Cerebellar cortex (tissue), 1 donor: ENCODE results near the gene TMEM184B.

Source experiments
- DNase-seq: peaks from one replicate; pipeline ENCODE4 v3.0.0-alpha.2; 2015; ENCODE audit warnings: low spot score

TMEM184B gene

GRCh38 chr22:38205261-38206128 lies 67.3 kb downstream of the TMEM184B start:
- no peak for DNase-seq

GRCh38 chr22:38204784-38205183 lies 68.0 kb downstream of the TMEM184B start:
- no peak for DNase-seq

DNA sequence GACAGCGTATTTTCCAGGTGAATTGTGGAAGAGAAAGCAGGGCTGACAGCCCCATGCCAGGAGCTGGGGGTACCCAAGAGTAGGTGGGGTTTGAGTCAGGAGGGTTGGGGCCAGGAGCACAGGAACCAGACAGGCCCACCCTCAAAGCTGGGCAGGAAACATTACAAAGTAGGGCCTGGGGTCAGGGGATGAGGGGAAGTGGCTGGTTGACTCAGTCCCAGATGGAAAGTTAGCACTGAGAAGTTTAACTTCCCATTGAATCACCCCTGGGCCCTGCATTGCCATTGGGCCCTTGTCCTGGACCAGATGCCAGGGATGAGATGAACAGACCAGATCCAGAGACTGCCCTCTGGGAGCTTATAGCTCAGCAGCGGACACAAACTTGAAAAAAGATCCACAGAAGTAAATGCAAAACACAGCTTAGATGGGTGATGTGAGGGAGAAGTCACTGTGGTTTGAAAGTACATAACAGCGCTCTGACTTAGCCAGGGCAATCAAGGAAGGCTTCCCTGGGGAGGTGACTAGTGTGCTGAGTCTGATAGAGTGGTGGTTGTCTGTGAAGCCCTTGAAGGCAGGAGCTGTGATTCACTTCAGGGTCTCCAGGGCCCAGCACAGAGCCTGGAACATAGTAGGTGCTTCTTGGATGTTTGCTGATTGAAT lies 68.8 kb downstream of the TMEM184B start:
- no peak for DNase-seq

DNA sequence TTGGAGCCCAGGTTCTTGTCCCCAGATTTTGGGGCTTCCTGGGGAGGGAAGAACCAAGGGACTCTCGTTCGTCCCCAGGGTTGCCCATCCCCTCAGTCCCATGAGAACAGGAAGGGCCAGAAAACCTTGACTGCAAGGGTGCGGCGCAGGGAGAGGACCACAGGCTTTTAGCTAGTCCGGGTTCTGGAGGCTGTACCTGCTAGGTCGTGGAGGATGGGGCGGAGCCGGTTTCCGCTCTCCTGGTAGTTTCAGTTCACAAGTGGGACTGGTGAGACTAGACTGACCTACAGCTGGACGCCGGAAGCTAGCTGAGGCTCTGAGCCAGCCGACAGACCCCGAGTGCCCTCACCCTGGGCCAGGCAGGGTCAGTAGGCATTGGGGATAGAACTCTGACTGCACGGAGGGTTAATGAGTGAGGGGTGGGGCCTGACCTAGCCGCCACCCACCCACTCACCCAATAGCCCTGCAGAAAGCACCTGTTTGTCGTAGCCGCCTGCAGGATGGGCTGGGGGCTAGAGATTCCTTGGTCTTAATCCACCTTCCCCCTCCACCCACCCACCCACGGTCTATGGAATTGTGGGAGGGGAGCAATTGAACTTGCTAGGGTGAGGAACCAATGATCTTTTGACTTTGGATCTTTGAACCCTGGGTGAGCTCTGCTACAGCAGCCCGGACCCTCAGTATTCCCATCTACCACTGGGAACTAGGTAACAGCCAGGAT lies 69.6 kb downstream of the TMEM184B start:
- no peak for DNase-seq

GRCh38 chr22:38202437-38203089 lies 70.2 kb downstream of the TMEM184B start:
- no peak for DNase-seq

GRCh38 chr22:38201711-38202436 lies 70.9 kb downstream of the TMEM184B start, which contains the start of gene MAFF:
MAFF (plus strand) TSS chr22:38201994; CDS start chr22:38213854, 11,860 bp downstream.
- peak; percentile 91 for DNase-seq

GRCh38 chr22:38201371-38201710 lies 71.5 kb downstream of the TMEM184B start:
- DNase-seq, result peak; percentile 48

DNA sequence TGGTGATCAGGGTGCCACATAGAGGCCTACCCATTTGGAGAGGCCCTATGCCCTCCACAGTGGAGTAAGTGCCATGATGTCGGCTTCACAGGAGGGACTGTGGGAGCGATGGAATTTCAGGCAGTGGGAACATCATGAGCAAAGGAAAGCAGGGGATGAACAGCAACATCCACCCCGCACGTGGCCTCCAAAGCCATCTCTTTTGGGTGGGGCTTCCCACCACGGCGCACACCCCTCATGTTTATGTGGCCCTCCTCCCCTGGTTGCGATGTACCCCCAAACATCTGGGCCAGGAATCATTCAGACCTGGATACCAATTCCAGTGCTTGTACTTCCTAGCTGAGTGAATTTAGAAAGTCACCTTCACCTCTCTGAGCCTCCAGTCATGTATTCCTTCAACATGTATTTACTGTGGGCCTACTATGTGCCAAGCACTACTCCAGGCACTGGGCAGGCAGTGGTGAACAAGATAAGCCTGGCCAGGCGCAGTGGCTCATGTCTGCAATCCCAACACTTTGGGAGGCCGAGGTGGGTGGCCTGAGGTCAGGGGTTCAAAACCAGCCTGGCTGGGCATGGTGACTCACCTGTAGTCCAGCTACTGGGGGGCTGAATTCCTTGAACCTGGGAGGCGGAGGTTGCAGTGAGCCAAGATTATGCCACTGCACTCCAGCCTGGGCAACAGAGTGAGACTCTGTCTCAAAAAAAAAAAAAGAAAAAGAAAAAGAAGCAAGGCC lies 72.8 kb downstream of the TMEM184B start:
- no peak for DNase-seq

DNA sequence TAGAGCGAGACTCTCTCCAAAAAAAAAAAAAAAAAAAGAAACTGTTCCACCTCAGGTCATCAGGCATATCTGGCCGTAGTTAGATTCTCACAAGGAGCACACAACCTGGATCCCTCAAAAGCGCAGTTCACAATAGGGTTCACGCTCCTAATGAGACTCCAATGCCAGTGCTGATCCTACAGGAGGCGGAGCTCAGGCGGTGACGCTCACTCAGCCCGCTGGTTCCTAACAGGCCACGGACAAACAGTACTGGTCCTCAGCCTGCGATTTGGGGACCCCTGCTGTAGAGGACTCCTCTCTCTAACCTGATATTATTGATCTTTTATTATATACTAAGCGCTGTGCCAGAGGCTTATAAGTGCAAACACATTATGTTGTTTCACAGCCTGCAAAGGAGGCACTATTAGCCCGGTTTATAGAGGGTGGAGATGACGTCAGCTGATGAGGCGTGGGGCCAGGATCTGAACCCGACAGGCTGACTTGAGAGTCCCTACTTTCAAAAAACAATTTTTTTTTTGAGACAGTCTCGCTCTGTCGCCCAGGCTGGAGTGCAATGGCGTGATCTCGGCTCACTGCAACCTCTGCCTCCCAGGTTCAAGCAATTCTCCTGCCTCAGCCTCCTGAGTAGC lies 75.9 kb downstream of the TMEM184B start:
- DNase-seq, result no peak

DNA sequence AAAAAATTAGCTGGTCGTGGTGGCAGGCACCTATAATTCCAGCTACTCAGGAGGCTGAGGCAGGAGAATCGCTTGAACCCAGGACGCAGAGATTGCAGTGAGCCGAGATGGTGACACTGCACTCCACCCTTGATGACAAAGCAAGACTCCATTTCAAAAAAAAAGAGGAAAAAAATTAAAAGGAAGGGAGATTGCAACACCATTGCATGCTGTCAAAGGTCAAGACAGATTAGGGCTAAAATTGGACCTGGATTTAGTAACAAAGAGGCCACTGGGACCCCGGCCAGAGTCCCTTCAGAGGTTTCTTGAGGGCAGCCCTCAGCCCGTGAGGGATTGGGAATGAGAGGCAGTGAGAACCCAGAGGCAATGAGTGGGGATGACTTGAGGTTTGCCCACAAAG lies 79.2 kb downstream of the TMEM184B start:
- no peak for DNase-seq

GRCh38 chr22:38192475-38192863 lies 80.3 kb downstream of the TMEM184B start:
- DNase-seq, result no peak

DNA sequence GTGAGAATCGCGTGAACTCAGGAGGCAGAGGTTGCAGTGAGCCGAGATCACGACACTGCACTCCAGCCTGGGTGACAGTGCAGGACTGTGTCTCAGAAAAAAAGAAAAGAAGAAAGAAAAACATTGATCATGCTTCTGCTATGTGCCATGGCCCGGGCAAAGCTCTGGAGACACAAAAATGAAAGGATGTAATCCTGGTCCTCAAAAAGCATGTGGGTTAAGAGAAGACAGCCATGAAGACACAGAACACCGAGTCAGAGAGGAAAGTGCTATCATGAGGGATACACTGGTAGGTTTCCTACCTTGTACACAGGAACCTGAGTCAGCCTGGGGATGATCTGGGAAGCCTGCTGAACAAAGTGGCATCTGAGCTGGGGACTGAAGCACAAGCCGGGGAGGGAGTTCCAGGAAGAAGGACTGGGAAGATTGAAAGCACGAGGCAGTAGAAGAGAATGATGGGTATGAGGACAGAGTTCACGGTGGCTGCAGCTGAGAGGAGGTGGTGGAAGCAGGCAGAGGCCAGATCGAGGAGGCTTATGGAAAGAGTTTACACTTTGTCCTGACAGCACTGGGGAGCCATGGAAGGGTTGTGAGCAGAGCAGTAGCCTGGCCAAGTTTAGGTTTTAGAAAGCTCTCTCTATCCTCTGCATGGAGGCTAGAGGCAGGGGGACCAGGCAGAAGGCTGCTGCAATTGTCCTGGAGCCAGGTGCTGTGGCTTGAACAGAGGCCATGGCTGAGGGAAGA lies 80.9 kb downstream of the TMEM184B start:
- DNase-seq, result no peak

GRCh38 chr22:38191055-38191454 lies 81.8 kb downstream of the TMEM184B start:
- no peak for DNase-seq

GRCh38 chr22:38190581-38190980 lies 82.2 kb downstream of the TMEM184B start:
- no peak for DNase-seq

DNA sequence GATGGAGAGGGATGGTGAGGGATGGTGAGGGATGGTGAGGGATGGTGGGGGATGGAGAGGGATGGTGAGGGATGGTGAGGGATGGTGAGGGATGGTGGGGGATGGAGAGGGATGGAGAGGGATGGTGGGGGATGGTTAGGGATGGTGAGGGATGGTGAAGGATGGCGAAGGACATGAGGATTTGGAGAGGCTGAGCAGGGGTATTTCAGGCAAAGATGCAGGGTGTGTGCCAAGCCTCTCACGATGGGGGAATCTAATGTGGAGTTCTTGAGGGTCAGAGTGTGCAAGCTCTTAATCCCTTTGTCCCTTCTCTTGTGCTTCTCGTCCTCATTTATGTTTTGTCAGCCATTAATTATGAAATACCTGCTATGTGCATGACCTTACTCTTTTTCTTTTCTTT lies 83.7 kb downstream of the TMEM184B start:
- no peak for DNase-seq

DNA sequence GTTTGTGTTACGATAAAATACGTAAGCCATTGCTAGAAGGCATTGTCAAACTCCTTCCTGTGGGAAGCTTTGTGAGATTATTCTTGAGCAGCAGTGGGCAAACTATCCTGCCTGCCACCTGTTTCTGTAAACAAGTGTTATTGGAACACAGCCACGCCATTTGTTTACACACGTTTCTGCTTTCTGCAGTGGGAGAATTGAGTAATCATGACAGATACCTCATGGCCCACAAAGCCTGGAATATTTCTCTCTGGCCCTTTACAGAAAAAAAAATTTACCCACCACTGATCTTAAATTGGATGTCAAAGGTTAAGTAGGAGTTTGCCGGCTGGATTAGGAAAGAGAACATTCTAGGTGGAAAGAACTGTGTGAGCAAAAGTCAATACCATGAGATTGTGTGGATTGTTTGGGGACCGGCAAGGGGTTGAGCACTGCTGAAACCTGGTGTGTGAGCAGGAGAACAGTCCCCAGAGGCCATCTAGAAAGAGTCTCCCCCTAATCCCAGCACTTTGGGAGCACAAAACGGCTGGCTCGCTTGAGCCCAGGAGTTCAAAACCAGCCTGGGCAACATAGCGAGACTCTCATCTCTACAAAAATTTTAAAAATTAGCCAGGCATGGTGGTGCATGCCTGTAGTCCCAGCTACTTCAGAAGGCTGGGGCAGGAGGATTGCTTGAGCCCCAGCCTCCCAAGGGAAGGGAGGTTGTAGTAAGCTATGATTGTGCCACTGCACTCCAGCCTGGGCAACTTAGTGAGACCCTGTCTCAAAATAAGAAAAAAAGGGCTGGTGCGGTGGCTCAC lies 85.2 kb downstream of the TMEM184B start:
- peak; percentile 65 for DNase-seq

- DNase-seq, result no peak
Measured at GRCh38 chr22:38186429-38186828, 86.4 kb downstream of the TMEM184B start.

- DNase-seq, result no peak
Measured at GRCh38 chr22:38184788-38185187, 88.0 kb downstream of the TMEM184B start.
